GM19468 (cell line): ENCODE data around the gene MAN1A1.

ENCODE experiments used
- ATAC-seq: cut with Tn5 transposase; IDR thresholded peaks from one replicate; pipeline ENCODE4 v1.9.1; 2021; ENCODE audit warnings: mild to moderate bottlenecking, moderate library complexity, moderate number of reproducible peaks; ENCODE audit not compliant: unreplicated experiment; ENCODE audit errors: extremely low read depth

Gene MAN1A1

DNA sequence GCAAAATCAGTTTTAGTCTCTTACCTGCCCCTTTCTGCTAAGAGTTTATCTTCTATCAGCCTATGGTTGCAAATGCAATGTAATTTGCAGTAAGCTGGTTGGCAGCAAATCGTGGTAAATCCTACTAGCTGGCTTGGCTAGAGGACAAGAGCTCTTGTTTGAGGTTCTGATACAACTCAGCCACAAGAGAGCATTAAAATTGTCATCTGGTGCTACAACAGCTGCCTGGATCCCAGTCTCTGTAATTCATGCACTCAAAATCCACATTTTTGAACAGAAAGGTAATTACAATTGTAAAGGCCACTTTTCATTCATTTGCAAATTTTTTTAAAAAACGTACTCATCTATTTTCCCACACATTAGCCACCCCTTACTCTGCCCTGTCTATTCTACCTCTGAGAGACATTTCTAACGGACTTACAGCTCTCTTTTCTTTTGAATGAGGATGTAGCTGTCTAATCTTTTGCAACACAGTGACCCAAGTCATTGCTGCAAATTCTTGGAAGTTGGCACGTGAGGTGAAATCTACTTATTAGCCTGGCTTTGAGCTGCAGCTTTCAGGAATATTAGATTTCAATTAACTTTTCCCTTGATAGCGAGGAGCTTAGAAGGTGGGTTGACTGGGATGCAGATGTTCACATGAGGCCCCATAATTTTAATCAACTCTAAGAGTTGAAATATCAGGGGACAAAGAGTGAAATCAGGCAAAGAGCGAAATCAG is 217.1 kb downstream of the MAN1A1 start:
- ATAC-seq = no peak

DNA sequence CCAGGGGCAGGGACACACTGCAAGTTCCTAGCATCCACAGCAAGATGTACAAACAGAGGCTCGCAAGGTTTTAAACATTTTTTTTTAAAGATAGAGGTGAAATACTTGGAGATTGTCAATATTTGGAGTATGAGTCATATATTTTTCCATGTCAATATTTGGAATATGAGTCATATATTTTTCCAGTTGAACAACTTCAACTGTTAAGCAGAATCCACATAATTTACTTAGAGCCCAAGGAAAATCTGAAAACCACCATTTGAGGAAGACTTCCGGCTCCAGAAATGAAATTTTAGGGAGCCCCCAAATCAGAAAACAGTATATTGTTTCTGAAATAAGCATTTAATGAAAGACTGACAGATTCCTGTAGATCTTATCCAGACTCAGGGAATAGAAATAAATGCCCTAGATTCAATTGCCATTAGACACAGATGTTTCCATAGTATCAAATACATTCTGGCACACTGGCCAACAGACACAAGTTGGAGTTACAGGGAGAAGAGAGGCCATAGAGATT is 219.5 kb downstream of the MAN1A1 start:
- ATAC-seq = no peak

DNA sequence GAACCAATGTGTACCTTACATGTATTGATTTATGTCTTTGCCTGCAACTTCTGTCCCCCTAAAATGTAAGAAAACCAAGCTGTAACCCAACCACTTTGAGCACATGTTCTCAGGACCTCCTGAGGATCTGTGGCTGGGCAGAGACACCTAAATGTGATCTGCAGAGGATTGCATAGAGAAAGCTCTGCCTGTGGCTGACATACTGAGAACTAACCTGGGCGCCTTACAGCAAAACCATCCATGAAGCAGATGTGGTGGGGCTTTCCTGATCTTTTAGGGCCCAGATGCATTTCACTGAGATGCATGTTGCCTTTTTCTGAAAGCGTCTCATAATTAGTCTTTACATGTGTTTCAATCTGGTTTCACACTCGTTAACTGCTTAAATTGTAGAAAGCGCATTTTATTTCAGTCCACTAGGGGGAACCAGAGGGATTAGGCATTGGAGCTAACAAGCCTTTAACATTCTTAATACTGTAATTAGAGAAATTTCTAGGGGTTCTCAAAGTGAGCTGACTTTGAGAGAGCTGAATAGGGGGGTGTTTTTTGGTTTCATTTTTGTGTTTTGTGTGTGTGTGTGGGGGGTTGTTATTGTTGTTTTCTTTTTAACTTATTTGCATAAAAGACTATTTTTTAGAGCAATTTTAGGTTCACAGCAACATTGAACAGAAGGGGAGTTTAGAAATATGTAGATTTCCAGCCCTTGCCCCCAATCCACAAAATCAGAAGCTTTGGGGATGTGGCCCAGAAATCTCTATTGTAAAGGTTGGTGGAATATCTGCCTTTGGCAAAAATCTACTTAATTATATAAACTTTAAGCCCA is 220.2 kb downstream of the MAN1A1 start:
- no peak for ATAC-seq

DNA sequence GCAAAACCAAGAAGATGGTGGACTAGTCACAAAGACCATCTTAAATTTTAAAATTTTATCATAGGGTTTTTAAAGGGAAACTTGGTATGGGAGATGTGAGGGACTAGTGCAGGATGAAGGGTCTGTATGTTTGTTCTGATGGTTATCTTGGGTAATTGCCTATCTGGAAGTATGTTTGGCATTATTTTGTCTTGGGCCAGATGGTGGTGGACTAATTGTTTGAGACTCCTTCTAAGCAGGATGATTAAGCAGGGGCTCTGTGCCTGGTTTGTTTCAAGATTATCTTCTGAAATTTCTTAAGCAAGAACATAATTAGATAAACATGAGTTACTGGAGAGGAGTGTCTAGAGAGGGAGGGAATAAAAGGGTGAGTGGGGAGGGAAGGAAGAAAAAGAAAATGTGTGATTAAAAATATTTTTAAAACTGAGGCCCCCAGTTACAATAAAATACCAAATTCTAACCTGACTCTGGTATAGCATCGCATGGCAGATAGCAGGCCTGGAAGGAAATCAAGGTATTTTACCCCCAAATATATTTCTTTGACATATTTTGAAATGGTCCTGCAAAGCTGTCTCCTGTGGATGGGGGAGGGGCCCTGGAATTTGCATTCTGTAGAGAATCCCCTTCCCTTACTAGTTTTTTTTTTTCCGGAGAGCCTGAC is 221.2 kb downstream of the MAN1A1 start:
- no peak for ATAC-seq

DNA sequence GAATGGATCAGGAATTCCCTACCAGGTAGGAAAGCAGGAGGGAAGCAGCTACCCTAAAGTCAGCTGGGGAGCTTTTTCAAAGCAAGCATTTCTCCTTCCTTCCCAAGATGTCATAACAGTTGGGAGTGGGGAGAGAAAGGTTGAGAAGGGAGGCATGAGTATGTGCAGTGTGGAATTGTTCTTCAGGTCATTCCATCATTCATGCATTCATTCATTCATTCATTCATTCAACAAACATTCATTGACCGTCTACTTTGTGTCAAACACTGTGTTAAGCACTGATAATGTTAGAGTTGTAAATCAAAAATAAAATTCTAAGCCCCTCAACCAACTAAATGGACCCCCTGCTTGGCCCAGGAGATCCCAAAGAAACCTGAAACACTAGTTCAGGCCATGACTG is 221.9 kb downstream of the MAN1A1 start:
- ATAC-seq = no peak
